ENCODE results near the gene ZNF782.
A peak's percentile ranks its signal among the peaks of the same experiment; 100 is the strongest.
"Not testable (repeated sequence)": the region's sequence is repeated elsewhere in the genome, so short reads cannot be mapped to it uniquely, and the experiment has no call there.

Gene ZNF782

DNA sequence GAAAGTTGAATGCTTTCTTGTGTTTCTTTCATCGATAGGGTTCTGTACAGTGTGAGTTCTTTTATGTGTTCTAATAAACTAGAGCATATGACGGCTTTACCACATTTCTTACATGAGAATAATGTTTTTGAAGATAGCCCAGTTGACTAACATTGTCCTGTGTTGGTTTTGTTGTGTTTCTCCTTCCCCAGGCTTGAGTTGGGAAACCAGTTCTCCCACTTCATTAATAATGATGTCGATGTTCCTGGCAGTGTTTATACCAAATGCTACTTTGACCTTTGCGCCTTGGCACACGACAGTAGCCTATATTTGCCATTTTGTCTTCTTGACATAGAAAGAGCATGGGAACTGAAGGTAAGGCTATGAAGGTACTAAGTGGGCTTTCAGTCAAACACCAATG is 14.4 kb upstream of the ZNF782 start:
- no peak for TF ChIP-seq JUND (IDR thresholded peaks at IDR 0.05; ENCODE audit: low read depth)
- in situ Hi-C loops (cut with HindIII; ENCODE audit: low pct_unique_long_range_greater_than_20kb, low sequenced_read_pairs) = no loop called here
- peak in 1 of 2 experiments; percentile 64 for DNase-seq (ENCODE audit: low read depth in 1 of 2, low spot score in 1 of 2)

DNA sequence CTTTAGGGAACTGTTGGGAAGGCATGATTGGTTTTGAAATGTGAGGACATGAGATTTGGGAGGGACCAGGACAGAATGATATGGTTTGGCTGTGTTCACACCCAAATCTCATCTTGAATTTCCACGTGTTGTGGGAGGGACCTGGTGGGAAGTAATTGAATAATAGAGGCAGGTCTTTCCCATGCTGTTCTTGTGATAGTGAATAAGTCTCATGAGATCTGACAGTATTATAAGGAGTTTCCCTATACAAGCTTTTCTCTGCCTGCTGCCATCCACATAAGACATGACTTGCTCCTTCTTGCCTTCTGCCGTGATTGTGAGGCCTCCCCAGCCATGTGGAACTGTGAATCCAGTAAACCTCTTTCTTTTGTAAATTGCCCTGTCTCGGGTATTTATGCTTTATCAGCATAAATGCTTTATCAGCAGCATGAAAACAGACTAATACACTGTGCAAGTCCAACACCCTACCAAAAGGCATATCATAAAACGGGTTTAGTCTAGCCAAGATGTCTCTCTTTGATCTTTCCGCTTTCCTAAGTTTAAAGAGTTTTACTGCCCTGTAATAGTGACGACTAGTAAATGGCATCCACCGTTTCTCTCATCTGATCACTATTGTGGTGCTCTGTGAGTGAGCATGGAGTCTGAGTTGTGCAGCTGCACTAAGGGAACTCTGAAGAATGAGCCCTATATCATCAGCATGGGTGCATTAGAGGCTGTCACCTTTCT is 12.9 kb upstream of the ZNF782 start:
- in situ Hi-C loops (cut with HindIII; ENCODE audit: low pct_unique_long_range_greater_than_20kb, low sequenced_read_pairs) = no loop called here
- no peak for TF ChIP-seq JUND (IDR thresholded peaks at IDR 0.05; ENCODE audit: low read depth)
- no peak for DNase-seq (ENCODE audit: low read depth in 1 of 2, low spot score in 1 of 2)

DNA sequence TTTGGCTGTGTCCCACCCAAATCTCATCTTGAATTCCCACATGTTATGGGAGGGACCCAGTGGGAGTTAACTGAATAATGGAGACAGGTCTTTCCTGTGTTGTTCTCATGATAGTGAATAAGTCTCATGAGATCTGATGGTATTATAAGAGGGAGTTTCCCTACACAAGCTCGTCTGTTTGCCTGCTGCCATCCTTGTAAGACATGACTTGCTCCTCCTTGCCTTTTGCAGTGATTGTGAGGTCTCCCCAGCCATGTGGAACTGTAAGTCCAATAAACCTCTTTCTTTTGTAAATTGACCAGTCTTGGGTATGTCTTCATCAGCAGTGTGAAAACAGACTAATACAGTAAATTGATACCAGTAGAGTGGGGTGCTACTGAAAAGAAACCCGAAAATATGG is 10.9 kb upstream of the ZNF782 start:
- in situ Hi-C loops (cut with HindIII; ENCODE audit: low pct_unique_long_range_greater_than_20kb, low sequenced_read_pairs); DNase-seq (ENCODE audit: low read depth in 1 of 2, low spot score in 1 of 2): not testable (repeated sequence)

DNA sequence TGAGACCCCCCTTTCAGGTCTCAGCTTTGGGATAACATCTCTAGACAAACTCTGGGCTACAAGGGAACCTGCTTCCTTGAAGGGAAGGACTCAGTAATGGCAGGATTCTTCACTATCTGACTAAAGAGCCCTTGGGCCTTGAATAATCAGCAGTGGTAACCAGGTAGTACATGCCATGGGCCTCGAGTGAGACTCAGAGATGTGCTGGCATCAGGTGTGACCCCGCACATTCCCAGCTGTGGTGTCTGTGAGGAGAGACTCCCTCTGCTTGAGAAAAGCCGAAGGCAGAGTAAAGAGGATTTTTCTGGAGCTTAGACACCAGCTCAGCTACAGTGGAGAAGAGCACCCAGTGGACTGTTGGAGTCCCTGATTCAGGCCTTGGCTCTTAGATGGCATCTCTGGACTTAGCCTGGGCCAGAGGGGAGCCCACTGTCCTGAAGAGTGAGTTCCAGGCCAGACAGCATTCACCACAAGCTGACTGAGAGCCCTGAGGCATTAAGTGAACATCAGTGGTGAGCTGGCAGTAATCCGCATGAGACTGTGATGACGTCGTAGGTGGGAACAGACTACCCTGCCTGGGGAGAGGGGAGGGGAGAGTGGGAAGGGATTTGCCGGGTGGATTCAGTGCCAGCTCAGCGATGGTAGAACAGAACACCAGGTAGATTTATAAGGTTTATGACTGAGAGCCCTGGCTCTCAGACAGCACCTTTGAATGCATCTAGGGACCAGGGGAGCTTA is 5.3 kb upstream of the ZNF782 start:
- in situ Hi-C loops (cut with HindIII; ENCODE audit: low pct_unique_long_range_greater_than_20kb, low sequenced_read_pairs) = no loop called here
- DNase-seq (ENCODE audit: low read depth in 1 of 2, low spot score in 1 of 2) = no peak
- no peak for TF ChIP-seq JUND (IDR thresholded peaks at IDR 0.05; ENCODE audit: low read depth)

DNA sequence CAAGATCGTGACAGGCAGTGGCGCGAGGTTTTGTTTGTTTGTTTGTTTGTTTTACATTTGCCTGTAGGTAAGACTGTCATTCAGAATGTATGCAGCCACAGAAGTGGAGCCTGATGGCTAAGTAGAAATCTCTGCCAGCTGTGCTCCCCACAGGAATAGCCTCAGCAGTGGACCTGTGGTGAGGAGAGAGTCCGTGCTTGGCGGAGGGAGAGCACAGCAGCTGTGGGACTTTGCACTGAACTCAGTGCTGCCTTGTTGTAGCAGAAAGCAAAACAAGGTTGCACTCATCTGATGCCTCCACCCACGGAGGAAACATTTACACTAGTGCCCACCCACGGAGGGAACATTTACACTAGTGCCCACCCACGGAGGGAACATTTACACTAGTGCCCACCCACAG is 4.4 kb upstream of the ZNF782 start:
- in situ Hi-C loops (cut with HindIII; ENCODE audit: low pct_unique_long_range_greater_than_20kb, low sequenced_read_pairs) = no loop called here
- TF ChIP-seq JUND (IDR thresholded peaks at IDR 0.05; ENCODE audit: low read depth) = no peak
- no peak for DNase-seq (ENCODE audit: low read depth in 1 of 2, low spot score in 1 of 2)

- no peak for DNase-seq (ENCODE audit: low read depth in 1 of 2, low spot score in 1 of 2)
- in situ Hi-C loops (cut with HindIII; ENCODE audit: low pct_unique_long_range_greater_than_20kb, low sequenced_read_pairs) = no loop called here
- TF ChIP-seq JUND (IDR thresholded peaks at IDR 0.05; ENCODE audit: low read depth) = no peak
Observed at GRCh38 chr9:96858018-96858573, 3.8 kb upstream of the ZNF782 start.

GRCh38 chr9:96856363-96857286 is 2.3 kb upstream of the ZNF782 start:
- peak in 1 of 2 experiments; percentile 62 for DNase-seq (ENCODE audit: low read depth in 1 of 2, low spot score in 1 of 2)
- in situ Hi-C loops (cut with HindIII; ENCODE audit: low pct_unique_long_range_greater_than_20kb, low sequenced_read_pairs) = no loop called here

DNA sequence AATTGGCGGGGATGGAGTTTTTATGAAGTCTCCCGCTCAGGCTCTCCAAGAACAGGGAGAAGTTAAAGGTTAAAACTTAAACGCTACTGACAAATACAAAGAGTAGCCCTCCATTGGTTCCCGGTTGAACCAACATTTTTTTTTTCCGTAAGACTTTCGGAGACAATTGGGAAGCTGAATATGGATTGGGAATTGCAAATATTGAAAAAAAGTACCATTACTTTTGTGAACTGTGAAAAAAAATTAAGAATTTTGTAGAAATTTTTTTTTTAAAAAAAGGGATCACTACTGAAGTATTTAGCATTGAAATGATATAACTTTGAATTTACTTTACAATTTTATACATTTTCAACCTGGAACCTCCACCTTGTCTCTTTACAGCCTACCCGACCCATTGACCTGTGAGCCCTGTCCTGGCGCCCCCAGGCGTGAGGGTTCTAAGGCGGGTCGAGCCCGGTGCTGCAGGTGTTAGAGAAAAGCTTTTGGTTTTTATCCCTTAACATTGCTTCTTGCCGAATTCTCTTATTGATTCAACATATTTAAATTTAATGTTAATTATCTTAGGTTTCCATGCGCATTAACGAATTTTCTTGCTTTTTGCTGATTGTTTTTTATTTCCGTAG is 448 bp upstream of the ZNF782 start:
- DNase-seq (ENCODE audit: low read depth in 1 of 2, low spot score in 1 of 2) = no peak
- in situ Hi-C loops (cut with HindIII; ENCODE audit: low pct_unique_long_range_greater_than_20kb, low sequenced_read_pairs) = no loop called here
- no peak for TF ChIP-seq JUND (IDR thresholded peaks at IDR 0.05; ENCODE audit: low read depth)

More at GRCh38 chr9:96856363-96857286, 2.3 kb upstream of the ZNF782 start:
- no peak for TF ChIP-seq JUND (IDR thresholded peaks at IDR 0.05; ENCODE audit: low read depth)

DNA sequence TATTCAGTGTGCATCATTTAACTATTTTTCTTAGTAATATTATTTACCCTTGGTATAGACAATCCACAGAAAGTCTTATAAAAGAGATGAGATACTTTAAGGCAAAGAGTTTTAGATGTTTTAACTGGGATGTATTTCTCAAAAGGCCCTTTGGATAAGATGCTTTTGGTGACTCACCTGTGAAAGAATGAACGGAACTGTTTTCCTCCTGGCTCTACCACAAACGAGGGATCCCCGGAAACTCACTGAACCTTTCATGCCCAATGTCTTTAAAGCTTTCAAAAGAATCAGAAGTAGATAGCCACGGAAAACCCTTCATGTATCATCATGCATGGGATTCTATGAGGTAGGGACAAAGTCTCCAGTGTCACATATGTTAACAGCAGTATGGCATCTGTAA is 1.6 kb downstream of the ZNF782 start:
- no peak for DNase-seq (ENCODE audit: low read depth in 1 of 2, low spot score in 1 of 2)
- in situ Hi-C loops (cut with HindIII; ENCODE audit: low pct_unique_long_range_greater_than_20kb, low sequenced_read_pairs) = no loop called here
- TF ChIP-seq JUND (IDR thresholded peaks at IDR 0.05; ENCODE audit: low read depth) = no peak

GRCh38 chr9:96844040-96844439 is 10.3 kb downstream of the ZNF782 start:
- in situ Hi-C loops (cut with HindIII; ENCODE audit: low pct_unique_long_range_greater_than_20kb, low sequenced_read_pairs) = no loop called here
- DNase-seq (ENCODE audit: low read depth in 1 of 2, low spot score in 1 of 2) = no peak
- TF ChIP-seq JUND (IDR thresholded peaks at IDR 0.05; ENCODE audit: low read depth) = no peak

GRCh38 chr9:96818533-96818932 is 35.8 kb downstream of the ZNF782 start:
- DNase-seq (ENCODE audit: low read depth in 1 of 2, low spot score in 1 of 2) = no peak
- no peak for TF ChIP-seq JUND (IDR thresholded peaks at IDR 0.05; ENCODE audit: low read depth)
- in situ Hi-C loops (cut with HindIII; ENCODE audit: low pct_unique_long_range_greater_than_20kb, low sequenced_read_pairs) = no loop called here

DNA sequence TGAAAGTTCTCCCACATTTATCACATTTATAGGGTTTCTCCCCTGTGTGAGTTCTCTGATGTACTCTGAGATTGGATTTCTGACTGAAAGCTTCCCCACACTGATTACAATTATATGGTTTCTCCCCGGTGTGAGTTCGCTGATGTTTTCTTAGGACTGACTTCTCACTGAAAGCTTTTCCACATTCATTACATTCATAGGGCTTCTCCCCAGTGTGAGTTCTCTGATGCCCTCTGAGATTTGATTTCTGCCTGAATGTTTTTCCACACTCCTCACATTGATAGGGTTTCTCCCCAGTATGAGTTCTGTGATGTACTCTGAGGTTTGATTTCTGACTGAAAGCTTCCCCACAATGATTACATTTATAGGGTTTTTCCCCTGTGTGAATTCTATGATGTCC is 36.3 kb downstream of the ZNF782 start:
- in situ Hi-C loops (cut with HindIII; ENCODE audit: low pct_unique_long_range_greater_than_20kb, low sequenced_read_pairs) = no loop called here
- no peak for TF ChIP-seq JUND (IDR thresholded peaks at IDR 0.05; ENCODE audit: low read depth)
- DNase-seq (ENCODE audit: low read depth in 1 of 2, low spot score in 1 of 2) = no peak

All from T47D (cell line).